B cell (primary cell): ENCODE results near the gene SRGAP1. TPM values are rescaled to one million over a fixed set of nuclear protein-coding genes. Genes with fewer than 3 reads are reported as not detected.

ENCODE experiments used
- ATAC-seq: fragments of 200-7000 bp; cut with Tn5 transposase; one replicate; pipeline ENCODE4 v1.10.0; 2021; ENCODE audit warnings: low read depth, mild to moderate bottlenecking, moderate number of reproducible peaks, moderate library complexity
- CTCF ChIA-PET: fragments of 350-600 bp; sonication (Branson Sonifier 250); formaldehyde crosslinking; loops from one replicate; lab custom pipeline; 2021; ENCODE audit warnings: antibody characterized with exemption, inconsistent platforms; lab: Charles Lee
- POLR2A ChIA-PET: fragments of 350-600 bp; sonication (Branson Sonifier 250); formaldehyde crosslinking; loops from one replicate; lab custom pipeline; 2021; ENCODE audit warnings: antibody characterized with exemption; lab: Charles Lee
- DNase-seq: peaks from one replicate; pipeline ENCODE4 v3.0.0; 2013
- H2AFZ ChIP-seq: 2 replicates; pipeline ENCODE4 v1.6.1; 2012; ENCODE audit warnings: mild to moderate bottlenecking, low read depth, low read length; ENCODE audit not compliant: insufficient read depth, poor library complexity, severe bottlenecking
- H3K27ac ChIP-seq, 2 donors: 1 replicate in 1 of 2; 2 replicates in 1 of 2; pipeline ENCODE4 v1.5.1; 2012 to 2013; ENCODE audit warnings: low read length in 2 of 2, mild to moderate bottlenecking in 2 of 2, moderate library complexity in 1 of 2
- H3K27me3 ChIP-seq, 4 experiments: fragments of 200-600 bp in 1 of 4; sonication (generic) in 1 of 4; replicated peaks in 1 of 4; 1 replicate in 2 of 4; 2 replicates in 2 of 4; pipeline versions ENCODE4 v1.6.1 to v1.7.0; 2013 to 2016; ENCODE audit warnings: low read length in 3 of 4, mild to moderate bottlenecking in 2 of 4, mixed read lengths in 1 of 4, moderate library complexity in 1 of 4; ENCODE audit not compliant: insufficient read depth in 4 of 4, control insufficient read depth in 3 of 4; ENCODE audit errors: control extremely low read depth in 1 of 4
- H3K36me3 ChIP-seq, 2 experiments: replicated peaks in 1 of 2; 1 replicate in 1 of 2; 2 replicates in 1 of 2; pipeline versions ENCODE4 v1.6.1 to v1.7.1; 2013; ENCODE audit warnings: low read length in 1 of 2; ENCODE audit not compliant: insufficient read depth in 2 of 2, control insufficient read depth in 1 of 2; ENCODE audit errors: control extremely low read depth in 1 of 2, extremely low read depth in 1 of 2
- H3K4me1 ChIP-seq, 2 donors: fragments of 200-600 bp in 1 of 2; sonication (generic) in 1 of 2; 1 replicate in 1 of 2; 2 replicates in 1 of 2; pipeline versions ENCODE4 v1.5.1 to v1.6.1; 2013 to 2017; ENCODE audit warnings: low read length in 2 of 2; ENCODE audit not compliant: control insufficient read depth in 2 of 2, insufficient read depth in 2 of 2
- H3K4me2 ChIP-seq: replicated peaks from 2 replicates; pipeline ENCODE3; 2012; ENCODE audit warnings: mild to moderate bottlenecking, low read depth, low read length; ENCODE audit not compliant: poor library complexity, severe bottlenecking
- H3K4me3 ChIP-seq, 5 experiments: fragments of 200-600 bp in 1 of 5; sonication (generic) in 1 of 5; 1 replicate in 3 of 5; 2 replicates in 2 of 5; pipeline versions ENCODE4 v1.5.1 to v1.7.0; 2011 to 2016; ENCODE audit warnings: low read length in 4 of 5, mild to moderate bottlenecking in 4 of 5, low read depth in 2 of 5, control low read depth in 1 of 5, moderate library complexity in 1 of 5; ENCODE audit not compliant: insufficient read depth in 1 of 5; ENCODE audit errors: control extremely low read depth in 1 of 5, extremely low read depth in 1 of 5
- H3K79me2 ChIP-seq: fragments of 200-600 bp; sonication (generic); one replicate; pipeline ENCODE4 v1.6.0; 2016; ENCODE audit warnings: low read length; ENCODE audit not compliant: control insufficient read depth, insufficient read depth
- H3K9ac ChIP-seq: fragments of 200-600 bp; sonication (generic); 2 replicates; pipeline ENCODE4 v1.6.1; 2017; ENCODE audit warnings: mild to moderate bottlenecking, low read length, moderate library complexity
- H3K9me3 ChIP-seq, 3 donors: one replicate each; pipeline versions ENCODE4 v1.6.1 to v1.7.1; 2013; ENCODE audit warnings: low read length in 2 of 3; ENCODE audit not compliant: control insufficient read depth in 2 of 3, insufficient read depth in 1 of 3; ENCODE audit errors: control extremely low read depth in 1 of 3
- H4K20me1 ChIP-seq: 2 replicates; pipeline ENCODE4 v1.6.0; 2012; ENCODE audit warnings: mild to moderate bottlenecking, low read length; ENCODE audit not compliant: insufficient read depth, control insufficient read depth, poor library complexity, severe bottlenecking
- H3K27ac Mint-ChIP-seq: one replicate; pipeline ENCODE4 v1.8.0; 2021; ENCODE audit warnings: mixed read lengths
- H3K27me3 Mint-ChIP-seq: one replicate; pipeline ENCODE4 v1.8.0; 2021; ENCODE audit warnings: mixed read lengths
- H3K4me1 Mint-ChIP-seq: one replicate; pipeline ENCODE4 v1.8.0; 2021; ENCODE audit warnings: mixed read lengths
- H3K4me3 Mint-ChIP-seq: one replicate; pipeline ENCODE4 v1.8.0; 2021; ENCODE audit warnings: mixed read lengths
- H3K9me3 Mint-ChIP-seq: one replicate; pipeline ENCODE4 v1.8.0; 2022; ENCODE audit warnings: mixed read lengths; ENCODE audit not compliant: insufficient read depth
- CTCF ChIP-seq: fragments of 200-600 bp; IDR thresholded peaks from one replicate; pipeline ENCODE4 v1.8.0; 2022; ENCODE audit warnings: antibody characterized with exemption, mild to moderate bottlenecking
- EZH2 ChIP-seq: IDR thresholded peaks from 2 replicates; pipeline ENCODE4 v1.6.1; 2012; ENCODE audit warnings: borderline replicate concordance, low read depth, mild to moderate bottlenecking, moderate library complexity, low read length; ENCODE audit not compliant: insufficient read depth, poor library complexity, severe bottlenecking
- WGBS: methylation state at CpG from one replicate; pipeline ENCODE4 v1.1.5; 2013; ENCODE audit warnings: missing lambda C conversion rate; ENCODE audit not compliant: insufficient coverage; 5-methylcytosine and 5-hydroxymethylcytosine counted together
- intact Hi-C: fragments of 100-400 bp; cut with micrococcal nuclease; formaldehyde crosslinking; loops from one replicate; pipeline ENCODE4 v1.10.0; 2022
- polyA plus RNA-seq: library from polyadenylated mRNA; depleted of rRNA; stranded (reverse); fragments of >200 nt; gene quantifications from 2 replicates; pipeline ENCODE4 v1.2.3, GENCODE V29; 2012
- total RNA-seq, 2 donors: library from RNA; stranded (reverse); fragments of 120-200 nt in 1 of 2; gene quantifications; 1 replicate in 1 of 2; 2 replicates in 1 of 2; pipeline versions ENCODE4 v1.2.3 to v1.2.4, GENCODE V29; 2013 to 2022

Gene SRGAP1
- total and polyA plus RNA-seq, 2 donors (not counting 1 experiment from before 2014, with no cell fraction given): under 0.01 to 0.22 TPM

GRCh38 chr12:63944586-63945228 lies 100.2 kb downstream of the SRGAP1 start:
- no peaks in the 10 kb centered on the region for H3K27me3 Mint-ChIP-seq
- Histone ChIP-seq H3K27me3 (no peaks in the 10 kb centered on the region), H3K4me1 (no peaks in the 10 kb centered on the region), H3K9me3 (peaks cover 0 to 1% (median 0%) of the 10 kb centered on the region in 3 donors), H3K79me2 (no peaks in the 10 kb centered on the region), H4K20me1 (no peaks in the 10 kb centered on the region), H3K36me3 (no peaks in the 10 kb centered on the region), H3K4me2 (no peak overlapping the region), H2AFZ (no peak overlapping the region), H3K4me3 (no peak overlapping the region), H3K27ac (no peak overlapping the region), H3K9ac (no peak overlapping the region)
- ChIA-PET CTCF (no interaction called here), POLR2A (no interaction called here)
- ATAC-seq (no peak), DNase-seq (no peak)
- intact Hi-C loops: no loop called here
- TF ChIP-seq CTCF: no peak
- TF ChIP-seq EZH2: no peak
- 17% methylated on average over 3 of the region's 5 CpGs for WGBS
- no peaks in the 10 kb centered on the region for H3K9me3 Mint-ChIP-seq
- no peak overlapping the region for H3K27ac Mint-ChIP-seq
- H3K4me1 Mint-ChIP-seq: peaks cover 3% of the 10 kb centered on the region
- H3K4me3 Mint-ChIP-seq: no peak overlapping the region

GRCh38 chr12:63945777-63946176 lies 101.3 kb downstream of the SRGAP1 start:
- intact Hi-C loops: no loop called here
- no peak for ATAC-seq
- DNase-seq: no peak
- Histone ChIP-seq H3K79me2 (no peaks in the 10 kb centered on the region), H3K36me3 (no peaks in the 10 kb centered on the region), H4K20me1 (no peaks in the 10 kb centered on the region), H3K27ac (no peak overlapping the region), H2AFZ (no peak overlapping the region), H3K9ac (no peak overlapping the region), H3K9me3 (peaks cover 0 to 1% (median 0%) of the 10 kb centered on the region in 3 donors), H3K27me3 (no peaks in the 10 kb centered on the region), H3K4me1 (no peaks in the 10 kb centered on the region), H3K4me3 (no peak overlapping the region), H3K4me2 (no peak overlapping the region)
- H3K4me1 Mint-ChIP-seq: peaks cover 3% of the 10 kb centered on the region
- TF ChIP-seq CTCF: no peak
- no peak for TF ChIP-seq EZH2
- no peak overlapping the region for H3K4me3 Mint-ChIP-seq
- H3K27ac Mint-ChIP-seq: no peak overlapping the region
- H3K9me3 Mint-ChIP-seq: no peaks in the 10 kb centered on the region
- ChIA-PET CTCF (no interaction called here), POLR2A (no interaction called here)
- no peaks in the 10 kb centered on the region for H3K27me3 Mint-ChIP-seq
